Measurements from ENCODE around the gene PRICKLE4.

GRCh38 chr6:41731561-41732086 lies 49.0 kb upstream of the PRICKLE4 start:
- no peak for TF ChIP-seq CTCF (IDR thresholded peaks at IDR 0.05)
- no peak for TF ChIP-seq POLR2A (IDR thresholded peaks at IDR 0.05)
- TF ChIP-seq POLR2AphosphoS5 (IDR thresholded peaks at IDR 0.05) = no peak
- no peak for TF ChIP-seq EP300 (IDR thresholded peaks at IDR 0.05)
